Panc1 (cell line): ENCODE data around the gene KCNQ2. TPM values are rescaled to one million over a fixed set of nuclear protein-coding genes. Genes with fewer than 3 reads are reported as not detected.

Source experiments
- ATAC-seq: fragments of 200-7000 bp; cut with Tn5 transposase; 2 replicates; pipeline ENCODE4 v1.9.1; 2020; ENCODE audit warnings: mild to moderate bottlenecking, moderate library complexity
- BruUV-seq: library from RNA; stranded (reverse); fragments of 400-500 nt; replicated peaks from 2 replicates; lab custom pipeline; 2021; lab: Mats Ljungman, UMichigan
- CTCF ChIA-PET: fragments of 300-600 bp; sonication (Branson Sonifier 250); formaldehyde crosslinking; loops from one replicate; lab custom pipeline; 2022; ENCODE audit warnings: antibody characterized with exemption; lab: Charles Lee
- POLR2A ChIA-PET: fragments of 300-600 bp; sonication (Branson Sonifier 250); formaldehyde crosslinking; loops from one replicate; lab custom pipeline; 2022; ENCODE audit warnings: antibody characterized with exemption; lab: Charles Lee
- DNase-seq: peaks from one replicate; pipeline ENCODE4 v3.0.0-alpha.2; 2010; ENCODE audit warnings: low read depth, low spot score
- H3K27ac ChIP-seq: 2 replicates; pipeline ENCODE4 v1.5.1; 2011; ENCODE audit warnings: mild to moderate bottlenecking, low read length, inconsistent platforms
- H3K27me3 ChIP-seq: fragments of 200-500 bp; sonication (Bioruptor generic); 2 replicates; pipeline ENCODE4 v1.6.0; 2014; ENCODE audit warnings: low read length, inconsistent platforms; ENCODE audit not compliant: control insufficient read depth, insufficient read depth
- H3K36me3 ChIP-seq: fragments of 200-500 bp; sonication (Bioruptor generic); 2 replicates; pipeline ENCODE4 v1.5.1; 2014; ENCODE audit warnings: inconsistent platforms, mild to moderate bottlenecking, low read length, moderate library complexity; ENCODE audit not compliant: control insufficient read depth, insufficient read depth
- H3K4me1 ChIP-seq: 2 replicates; pipeline ENCODE4 v1.5.1; 2011; ENCODE audit warnings: inconsistent platforms, mild to moderate bottlenecking, low read length, moderate library complexity; ENCODE audit not compliant: control insufficient read depth, insufficient read depth
- H3K4me3 ChIP-seq, 2 experiments: 2 replicates each; pipeline ENCODE4 v1.5.1; 2011 to 2012; ENCODE audit warnings: low read depth in 2 of 2, low read length in 2 of 2, mild to moderate bottlenecking in 2 of 2, inconsistent platforms in 1 of 2, moderate library complexity in 1 of 2
- H3K9me3 ChIP-seq: fragments of 200-500 bp; sonication (Bioruptor generic); 2 replicates; pipeline ENCODE4 v1.5.1; 2014; ENCODE audit warnings: low read depth, mild to moderate bottlenecking, inconsistent platforms, low read length, moderate library complexity; ENCODE audit not compliant: control insufficient read depth, insufficient read depth
- CTCF ChIP-seq: fragments of 450-650 bp; IDR thresholded peaks from 2 replicates; pipeline ENCODE4 v1.5.1; 2017; ENCODE audit warnings: mild to moderate bottlenecking
- POLR2AphosphoS5 ChIP-seq: IDR thresholded peaks from 2 replicates; pipeline ENCODE4 v1.6.1; 2012; ENCODE audit warnings: mild to moderate bottlenecking, low read depth, low read length, moderate library complexity
- SIN3A ChIP-seq: IDR thresholded peaks from 2 replicates; pipeline ENCODE4 v1.6.1; 2012; ENCODE audit warnings: low read depth, mild to moderate bottlenecking, low read length, moderate library complexity, borderline replicate concordance; ENCODE audit not compliant: insufficient read depth
- TCF7L2 ChIP-seq: IDR thresholded peaks from 2 replicates; pipeline ENCODE4 v1.6.1; 2011; ENCODE audit warnings: mild to moderate bottlenecking, low read depth, low read length, inconsistent platforms
- in situ Hi-C: cut with HindIII; loops from 2 replicates; pipeline ENCODE4 v1.10.0; 2016; ENCODE audit warnings: low sequenced_read_pairs, low pct_unique_long_range_greater_than_20kb
- intact Hi-C: fragments of 100-400 bp; cut with micrococcal nuclease; formaldehyde crosslinking; loops from one replicate; pipeline ENCODE4 v1.10.0; 2022; ENCODE audit not compliant: unreplicated experiment
- total RNA-seq: library from RNA; stranded (reverse); gene quantifications from one replicate; pipeline ENCODE4 v1.2.1, GENCODE V29; 2021; ENCODE audit not compliant: unreplicated experiment
- TF ChIP-seq, protein P1 (sequence below), 2 experiments: IDR thresholded peaks; 2 replicates each; pipeline ENCODE4 v1.6.1; 2011 to 2012; ENCODE audit warnings: low read depth in 2 of 2, control low read depth in 1 of 2, low read length in 1 of 2, mild to moderate bottlenecking in 1 of 2, moderate library complexity in 1 of 2; ENCODE audit not compliant: insufficient read depth in 1 of 2

KCNQ2 gene
- total RNA-seq, 1 experiment from 2014 or later = 19.4 TPM

- Histone ChIP-seq H3K9me3 (no peaks in the 10 kb centered on the region), H3K27me3 (no peaks in the 10 kb centered on the region), H3K4me1 (peaks cover 11% of the 10 kb centered on the region; the same call in 1 of the 2 replicates), H3K36me3 (no peaks in the 10 kb centered on the region), H3K27ac (no peak overlapping the region), H3K4me3 (no peak overlapping the region)
- ATAC-seq = no peak
- no TSS peak for BruUV-seq
- in situ Hi-C loops = no loop called here
- ChIA-PET CTCF (interaction anchor here (0.8 to 1.2 kb wide), 2 partner anchors 11 to 21 kb away, joined by 4 to 7 read pairs; no protein-coding TSS in a partner anchor), POLR2A (no interaction called here)
- DNase-seq = no peak
- intact Hi-C loops = no loop called here
- no peak for TF ChIP-seq SIN3A
- no peak for TF ChIP-seq POLR2AphosphoS5
- TF ChIP-seq, protein P1, sequence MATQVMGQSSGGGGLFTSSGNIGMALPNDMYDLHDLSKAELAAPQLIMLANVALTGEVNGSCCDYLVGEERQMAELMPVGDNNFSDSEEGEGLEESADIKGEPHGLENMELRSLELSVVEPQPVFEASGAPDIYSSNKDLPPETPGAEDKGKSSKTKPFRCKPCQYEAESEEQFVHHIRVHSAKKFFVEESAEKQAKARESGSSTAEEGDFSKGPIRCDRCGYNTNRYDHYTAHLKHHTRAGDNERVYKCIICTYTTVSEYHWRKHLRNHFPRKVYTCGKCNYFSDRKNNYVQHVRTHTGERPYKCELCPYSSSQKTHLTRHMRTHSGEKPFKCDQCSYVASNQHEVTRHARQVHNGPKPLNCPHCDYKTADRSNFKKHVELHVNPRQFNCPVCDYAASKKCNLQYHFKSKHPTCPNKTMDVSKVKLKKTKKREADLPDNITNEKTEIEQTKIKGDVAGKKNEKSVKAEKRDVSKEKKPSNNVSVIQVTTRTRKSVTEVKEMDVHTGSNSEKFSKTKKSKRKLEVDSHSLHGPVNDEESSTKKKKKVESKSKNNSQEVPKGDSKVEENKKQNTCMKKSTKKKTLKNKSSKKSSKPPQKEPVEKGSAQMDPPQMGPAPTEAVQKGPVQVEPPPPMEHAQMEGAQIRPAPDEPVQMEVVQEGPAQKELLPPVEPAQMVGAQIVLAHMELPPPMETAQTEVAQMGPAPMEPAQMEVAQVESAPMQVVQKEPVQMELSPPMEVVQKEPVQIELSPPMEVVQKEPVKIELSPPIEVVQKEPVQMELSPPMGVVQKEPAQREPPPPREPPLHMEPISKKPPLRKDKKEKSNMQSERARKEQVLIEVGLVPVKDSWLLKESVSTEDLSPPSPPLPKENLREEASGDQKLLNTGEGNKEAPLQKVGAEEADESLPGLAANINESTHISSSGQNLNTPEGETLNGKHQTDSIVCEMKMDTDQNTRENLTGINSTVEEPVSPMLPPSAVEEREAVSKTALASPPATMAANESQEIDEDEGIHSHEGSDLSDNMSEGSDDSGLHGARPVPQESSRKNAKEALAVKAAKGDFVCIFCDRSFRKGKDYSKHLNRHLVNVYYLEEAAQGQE (IDR thresholded peaks at IDR 0.05; ENCODE audit: insufficient read depth in 1 of 2, low read depth in 2 of 2, low read length in 1 of 2) = no peak
- TF ChIP-seq TCF7L2 = no peak
- TF ChIP-seq CTCF = no peak
Measured at GRCh38 chr20:63401384-63402110, 70.9 kb downstream of the KCNQ2 start.

DNA sequence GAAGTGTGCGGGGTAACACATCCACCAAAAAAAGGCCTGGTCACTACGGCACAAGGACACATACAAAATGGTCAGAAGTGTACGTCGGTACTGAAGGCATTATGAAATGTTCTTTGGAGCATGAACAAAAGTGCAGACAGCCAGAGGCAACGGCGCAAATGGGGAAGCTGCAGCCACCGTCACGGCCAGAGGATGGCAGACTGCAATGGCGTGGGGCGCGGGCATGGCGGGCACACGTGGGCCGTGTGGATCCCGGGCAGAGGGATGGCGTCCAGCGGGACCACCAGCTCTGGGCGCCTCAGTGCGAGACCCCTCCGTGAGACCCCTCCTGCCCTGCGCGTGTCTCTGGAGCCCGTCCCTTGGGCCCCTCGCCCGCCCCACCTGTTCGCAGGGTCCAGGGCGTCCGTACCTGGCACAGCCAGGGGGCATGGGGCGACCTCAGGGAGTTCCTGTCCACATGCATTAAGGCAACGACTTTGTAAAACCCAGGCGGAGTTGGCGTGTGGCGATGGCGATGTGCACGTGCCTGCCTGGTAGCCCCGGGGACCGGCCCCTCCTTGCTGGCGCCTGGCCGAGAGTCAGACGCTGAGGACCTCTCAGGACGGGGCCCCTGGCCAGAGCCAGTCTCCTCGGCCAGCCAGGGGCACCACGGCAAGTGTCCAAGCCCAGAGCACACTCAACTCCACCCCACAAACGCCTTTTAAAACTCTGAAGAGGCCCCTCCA lies 71.8 kb downstream of the KCNQ2 start:
- ChIA-PET CTCF (no interaction called here), POLR2A (no interaction called here)
- Histone ChIP-seq H3K36me3 (no peaks in the 10 kb centered on the region), H3K4me1 (peaks cover 11% of the 10 kb centered on the region; the same call in 1 of the 2 replicates), H3K9me3 (no peaks in the 10 kb centered on the region), H3K27me3 (no peaks in the 10 kb centered on the region), H3K4me3 (no peak overlapping the region), H3K27ac (no peak overlapping the region)
- no peak for ATAC-seq
- no TSS peak for BruUV-seq
- TF ChIP-seq TCF7L2 (no peak), POLR2AphosphoS5 (no peak), CTCF (no peak; the same call in 1 of the 2 replicates)
- TF ChIP-seq, protein P1 (IDR thresholded peaks at IDR 0.05; ENCODE audit: insufficient read depth in 1 of 2, low read depth in 2 of 2, low read length in 1 of 2) = no peak
- no peak for DNase-seq
- in situ Hi-C loops (no loop called here), intact Hi-C loops (no loop called here)
